Measurements from ENCODE around the gene CLCNKA.
A peak's percentile ranks its signal among the peaks of the same experiment; 100 is the strongest.

The CLCNKA gene

GRCh38 chr1:16082283-16083038 is 60.6 kb downstream of the CLCNKA start:
- DNase-seq, result peak; percentile 37

GRCh38 chr1:16083486-16083885 is 61.6 kb downstream of the CLCNKA start:
- DNase-seq, result peak; percentile 26

Data from NCI-H69 (cell line).